HEK293T (cell line): ENCODE results near the gene CCDC179.

Experiments
- CTCF ChIA-PET: fragments of 350-600 bp; formaldehyde crosslinking; extraction: SDS; loops from one replicate; lab custom pipeline; 2021; ENCODE audit warnings: antibody characterized with exemption, inconsistent platforms; lab: Yijun Ruan, JAX
- POLR2A ChIA-PET: fragments of 350-600 bp; formaldehyde crosslinking; extraction: SDS; loops from one replicate; lab custom pipeline; 2020; ENCODE audit warnings: antibody characterized with exemption, inconsistent platforms; lab: Yijun Ruan, JAX
- DNase-seq: peaks from one replicate; pipeline ENCODE4 v3.0.0; 2012; ENCODE audit warnings: mixed read lengths; ENCODE audit errors: extremely low spot score
- ARNT ChIP-seq: fragments of 450-650 bp; IDR thresholded peaks from 2 replicates; pipeline ENCODE4 v1.6.1; 2017; ENCODE audit warnings: mild to moderate bottlenecking
- BHLHE40 ChIP-seq: fragments of 450-650 bp; IDR thresholded peaks from 2 replicates; pipeline ENCODE4 v1.6.1; 2016; ENCODE audit warnings: mild to moderate bottlenecking, moderate library complexity, borderline replicate concordance
- CTBP1 ChIP-seq: fragments of 450-650 bp; IDR thresholded peaks from 2 replicates; pipeline ENCODE4 v1.6.1; 2016; ENCODE audit warnings: borderline replicate concordance
- ELF4 ChIP-seq: fragments of 450-650 bp; IDR thresholded peaks from 2 replicates; pipeline ENCODE4 v1.6.1; 2017; ENCODE audit warnings: antibody characterized with exemption
- FOXA1 ChIP-seq: fragments of 450-650 bp; IDR thresholded peaks from 2 replicates; pipeline ENCODE4 v1.6.1; 2016; ENCODE audit warnings: mild to moderate bottlenecking
- FOXK2 ChIP-seq: fragments of 450-650 bp; IDR thresholded peaks from 2 replicates; pipeline ENCODE4 v1.6.1; 2016; ENCODE audit warnings: mild to moderate bottlenecking
- FOXM1 ChIP-seq: fragments of 450-650 bp; IDR thresholded peaks from 2 replicates; pipeline ENCODE4 v1.6.1; 2017; ENCODE audit warnings: mild to moderate bottlenecking, borderline replicate concordance
- HDGF ChIP-seq: fragments of 450-650 bp; IDR thresholded peaks from 2 replicates; pipeline ENCODE4 v1.6.1; 2017; ENCODE audit warnings: antibody characterized with exemption, borderline replicate concordance
- L3MBTL2 ChIP-seq: fragments of 450-650 bp; conservative IDR thresholded peaks from 2 replicates; pipeline ENCODE4 v1.6.1; 2016; ENCODE audit warnings: mild to moderate bottlenecking
- LEF1 ChIP-seq: fragments of 450-650 bp; IDR thresholded peaks from 2 replicates; pipeline ENCODE4 v1.6.1; 2017; ENCODE audit warnings: mild to moderate bottlenecking, borderline replicate concordance
- NFRKB ChIP-seq: fragments of 450-650 bp; IDR thresholded peaks from 2 replicates; pipeline ENCODE4 v1.6.1; 2016; ENCODE audit warnings: mild to moderate bottlenecking, moderate library complexity
- SP1 ChIP-seq: fragments of 450-650 bp; IDR thresholded peaks from 2 replicates; pipeline ENCODE4 v1.6.1; 2017
- SUZ12 ChIP-seq: fragments of 450-650 bp; IDR thresholded peaks from 2 replicates; pipeline ENCODE4 v1.6.1; 2016; ENCODE audit warnings: mild to moderate bottlenecking
- TARDBP ChIP-seq: fragments of 450-650 bp; IDR thresholded peaks from 2 replicates; pipeline ENCODE4 v1.6.1; 2016
- ZNF384 ChIP-seq: fragments of 450-650 bp; IDR thresholded peaks from 2 replicates; pipeline ENCODE4 v1.6.1; 2016
- TF ChIP-seq, protein P1 (sequence below): fragments of 450-650 bp; IDR thresholded peaks from 2 replicates; pipeline ENCODE4 v1.6.1; 2016

The CCDC179 gene

DNA sequence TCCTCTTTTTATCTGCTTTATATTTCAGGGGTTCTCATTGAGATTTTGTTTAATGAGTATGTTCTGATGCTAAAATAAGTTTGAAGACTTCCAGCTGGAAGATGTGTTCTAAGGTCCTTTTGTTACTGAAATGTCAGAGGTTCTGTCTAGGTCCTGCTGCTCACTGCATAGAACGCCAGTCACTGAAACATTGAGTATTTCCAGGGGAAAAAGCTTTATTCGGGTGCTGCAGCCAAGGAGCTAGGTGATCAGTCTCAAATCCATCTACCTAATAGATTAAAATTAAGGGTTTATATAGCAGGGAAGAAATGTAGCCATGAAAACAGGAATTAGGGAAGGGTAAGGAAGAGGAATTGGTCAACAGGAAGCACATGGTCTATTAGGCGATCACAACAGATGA lies 50.4 kb downstream of the CCDC179 start:
- ChIA-PET POLR2A (no interaction called here), CTCF (no interaction called here)
- TF ChIP-seq FOXM1 (no peak), LEF1 (no peak), FOXA1 (no peak), BHLHE40 (no peak), ELF4 (no peak), L3MBTL2 (no peak), ARNT (no peak), SP1 (no peak), NFRKB (no peak), FOXK2 (no peak), ZNF384 (no peak)
- no peak for DNase-seq

DNA sequence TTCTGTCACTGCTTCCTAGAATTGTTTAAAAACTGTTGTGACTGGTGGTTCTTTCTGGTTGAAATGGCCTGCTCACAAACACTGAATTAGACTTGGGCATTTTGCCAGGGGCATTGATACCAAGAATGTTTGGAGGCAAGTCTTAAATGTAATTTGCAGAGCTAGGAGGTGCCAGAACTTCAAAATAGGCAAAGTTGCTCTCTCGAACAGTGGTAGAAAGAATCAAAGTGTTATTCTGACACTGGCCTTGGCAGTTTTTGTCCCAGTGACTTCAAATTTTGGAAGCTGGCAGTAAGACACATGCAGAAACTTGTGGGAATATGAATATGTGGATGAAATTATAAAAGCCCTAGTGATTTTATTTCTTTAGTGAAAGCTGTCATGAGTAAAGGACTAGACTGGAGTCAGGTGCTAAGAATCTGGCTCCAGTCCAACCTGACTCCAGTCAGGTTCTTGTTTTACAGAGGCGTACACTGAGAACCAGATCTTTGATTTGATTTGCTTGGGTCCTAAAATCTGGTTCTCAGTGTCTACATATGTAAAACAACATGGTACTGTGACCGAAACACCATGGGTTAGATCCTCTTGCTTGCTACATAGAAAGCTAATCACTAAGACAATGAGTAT lies 51.6 kb downstream of the CCDC179 start:
- TF ChIP-seq, protein P1, sequence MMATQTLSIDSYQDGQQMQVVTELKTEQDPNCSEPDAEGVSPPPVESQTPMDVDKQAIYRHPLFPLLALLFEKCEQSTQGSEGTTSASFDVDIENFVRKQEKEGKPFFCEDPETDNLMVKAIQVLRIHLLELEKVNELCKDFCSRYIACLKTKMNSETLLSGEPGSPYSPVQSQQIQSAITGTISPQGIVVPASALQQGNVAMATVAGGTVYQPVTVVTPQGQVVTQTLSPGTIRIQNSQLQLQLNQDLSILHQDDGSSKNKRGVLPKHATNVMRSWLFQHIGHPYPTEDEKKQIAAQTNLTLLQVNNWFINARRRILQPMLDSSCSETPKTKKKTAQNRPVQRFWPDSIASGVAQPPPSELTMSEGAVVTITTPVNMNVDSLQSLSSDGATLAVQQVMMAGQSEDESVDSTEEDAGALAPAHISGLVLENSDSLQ, result no peak
- TF ChIP-seq HDGF (no peak), L3MBTL2 (no peak), CTBP1 (no peak), ELF4 (no peak), SP1 (no peak), FOXA1 (no peak), TARDBP (no peak), SUZ12 (no peak), BHLHE40 (no peak), FOXM1 (no peak), LEF1 (no peak), ZNF384 (no peak), FOXK2 (no peak), ARNT (no peak), NFRKB (no peak)
- ChIA-PET POLR2A (interaction anchor here (0.7 kb wide), 1 partner anchor 20 kb away, joined by 3 read pairs; no protein-coding TSS in a partner anchor), CTCF (no interaction called here)
- no peak for DNase-seq

DNA sequence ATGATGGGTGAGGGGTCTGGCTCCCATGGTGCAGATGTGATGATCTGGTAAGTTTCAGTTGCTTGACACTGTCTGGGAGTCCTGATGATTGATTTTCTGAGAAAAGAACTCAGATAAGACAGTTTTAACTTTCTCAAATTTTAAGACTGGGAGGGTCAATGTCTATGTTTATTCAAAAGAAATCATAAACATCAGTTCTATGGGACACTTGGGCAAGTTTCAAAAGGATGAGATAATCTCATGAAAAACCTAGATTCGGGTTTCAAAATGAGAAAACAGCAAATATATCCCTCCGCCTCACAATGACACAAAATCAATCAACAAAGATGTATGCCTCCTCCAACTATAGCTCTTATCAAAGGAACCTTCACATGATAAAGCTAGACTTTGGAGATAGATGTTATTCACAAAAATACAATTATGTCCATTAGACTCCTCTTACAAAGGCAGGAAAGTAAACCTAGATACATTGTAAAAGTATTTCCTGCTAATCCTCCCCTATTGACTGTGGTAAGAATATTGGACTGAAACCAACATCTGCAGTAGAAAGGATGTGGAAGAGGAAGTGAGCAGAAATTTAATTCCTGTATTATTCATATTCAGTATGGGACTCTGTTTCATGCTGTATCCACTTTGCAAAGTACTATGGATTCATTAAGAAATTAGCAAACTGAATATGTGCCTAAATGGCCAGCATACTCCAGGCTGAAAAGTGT lies 52.3 kb downstream of the CCDC179 start:
- CTCF ChIA-PET, result no interaction called here
- no peak for TF ChIP-seq CTBP1
- no peak for TF ChIP-seq FOXM1
- TF ChIP-seq HDGF, result no peak
- no peak for TF ChIP-seq L3MBTL2
- POLR2A ChIA-PET, result no interaction called here
- no peak for DNase-seq

DNA sequence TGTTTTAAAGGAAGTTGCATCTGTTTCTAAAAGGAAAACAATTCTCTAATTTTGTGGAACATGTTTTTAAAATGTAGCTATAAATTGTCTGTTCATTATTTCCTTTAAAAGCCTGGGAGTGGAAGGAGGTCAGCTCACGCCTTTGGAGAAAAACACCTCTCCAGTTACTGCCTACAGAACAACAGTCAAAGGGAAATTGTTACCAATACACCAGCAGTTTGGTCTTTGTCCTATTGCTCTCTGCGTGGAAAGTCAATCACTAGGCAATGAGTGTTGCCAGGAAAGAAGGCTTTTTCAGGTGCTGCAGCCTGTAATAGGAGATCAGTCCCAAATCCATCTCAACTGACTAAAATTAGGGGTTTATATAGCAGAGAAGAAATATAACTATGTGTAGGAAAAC lies 52.9 kb downstream of the CCDC179 start:
- no peak for TF ChIP-seq ZNF384
- TF ChIP-seq L3MBTL2, result no peak
- no peak for TF ChIP-seq ARNT
- TF ChIP-seq, protein P1, result no peak
- no peak for TF ChIP-seq FOXK2
- no peak for TF ChIP-seq LEF1
- TF ChIP-seq NFRKB, result no peak
- no peak for TF ChIP-seq SP1
- no peak for TF ChIP-seq SUZ12
- TF ChIP-seq BHLHE40, result no peak
- no peak for TF ChIP-seq TARDBP
- TF ChIP-seq CTBP1, result no peak
- no peak for TF ChIP-seq FOXM1
- TF ChIP-seq ELF4, result no peak
- TF ChIP-seq FOXA1, result no peak
- no peak for TF ChIP-seq HDGF
- ChIA-PET CTCF (no interaction called here), POLR2A (no interaction called here)
- DNase-seq, result no peak

DNA sequence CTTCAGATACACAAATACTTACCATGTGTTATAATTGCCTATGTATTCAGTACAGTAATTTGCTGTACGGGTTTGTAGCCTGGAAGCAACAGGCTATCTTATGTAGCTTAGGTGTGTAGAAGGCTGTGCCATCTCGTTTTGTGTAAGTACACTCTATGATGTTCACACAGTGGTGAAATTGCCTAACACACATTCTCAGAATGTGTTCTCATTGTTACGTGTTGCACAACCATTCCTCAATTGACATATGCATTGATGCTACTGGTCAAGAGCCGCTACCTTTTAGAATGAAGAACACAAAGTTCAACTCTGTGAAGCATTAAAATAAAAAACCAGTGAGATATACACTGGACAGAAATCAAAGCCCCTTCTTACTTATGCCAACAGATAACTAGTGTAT lies 57.4 kb downstream of the CCDC179 start:
- no peak for TF ChIP-seq HDGF
- no peak for TF ChIP-seq BHLHE40
- TF ChIP-seq ZNF384, result no peak
- TF ChIP-seq NFRKB, result no peak
- TF ChIP-seq FOXM1, result no peak
- no peak for TF ChIP-seq TARDBP
- ChIA-PET CTCF (no interaction called here), POLR2A (no interaction called here)
- no peak for DNase-seq

DNA sequence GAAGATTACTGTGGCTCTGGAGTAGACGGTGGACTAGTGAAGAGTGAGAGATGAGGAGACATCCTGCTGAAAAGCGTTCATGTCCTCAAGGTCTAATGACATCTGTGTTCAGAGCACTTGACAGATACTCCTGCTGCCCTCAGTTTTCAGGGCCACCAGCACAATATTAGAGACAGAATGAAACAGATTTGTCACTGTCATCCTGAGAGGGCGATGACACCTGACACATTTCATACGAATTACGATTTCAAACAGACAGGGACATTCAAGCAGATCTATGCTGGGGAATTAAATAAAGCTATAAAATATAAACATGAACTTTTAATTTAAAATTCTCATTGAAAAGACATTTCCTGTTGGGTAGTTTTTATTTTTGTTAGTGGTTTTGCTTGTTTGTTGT lies 59.8 kb downstream of the CCDC179 start:
- POLR2A ChIA-PET, result no interaction called here
- no peak for TF ChIP-seq HDGF
- TF ChIP-seq LEF1, result no peak
- no peak for TF ChIP-seq FOXK2
- no peak for TF ChIP-seq ARNT
- DNase-seq, result no peak
- CTCF ChIA-PET, result no interaction called here

DNA sequence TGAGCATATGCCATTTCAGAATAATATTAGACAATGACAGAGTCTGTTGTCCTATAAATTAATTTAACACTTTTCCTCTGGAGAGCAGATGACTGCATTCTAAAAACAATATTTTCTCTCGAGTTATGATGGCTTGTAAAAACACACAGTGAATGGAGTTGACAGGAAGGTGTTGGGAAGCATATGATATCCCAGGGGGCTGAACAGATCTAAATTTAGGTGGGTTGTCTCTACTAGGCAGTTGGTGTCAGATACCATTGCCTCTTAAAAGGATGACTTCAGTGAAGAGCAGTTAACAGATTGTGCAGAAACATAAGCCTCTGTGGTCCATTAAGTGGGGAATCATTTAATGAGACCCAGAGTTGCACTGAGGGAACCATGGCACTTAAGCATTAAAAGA lies 61.4 kb downstream of the CCDC179 start:
- TF ChIP-seq SUZ12 (no peak), CTBP1 (no peak), FOXK2 (no peak), TARDBP (no peak), LEF1 (no peak)
- DNase-seq, result no peak
- CTCF ChIA-PET, result no interaction called here
- POLR2A ChIA-PET, result no interaction called here
